Inferior parietal cortex (tissue), 1 donor: Measurements from ENCODE around the gene TP53TG5.

Source experiments
- DNase-seq: peaks from one replicate; pipeline ENCODE4 v3.0.0-alpha.2; 2016; ENCODE audit errors: extremely low spot score

The TP53TG5 gene

GRCh38 chr20:45323731-45324130 lies 54.4 kb downstream of the TP53TG5 start:
- DNase-seq: no peak

- DNase-seq: peak; percentile 83
Observed at GRCh38 chr20:45322952-45323383, 55.2 kb downstream of the TP53TG5 start.
